GM12878 (cell line): ENCODE data around the gene MTIF2. TPM values are rescaled to one million over a fixed set of nuclear protein-coding genes. Genes with fewer than 3 reads are reported as not detected.
A peak's percentile ranks its signal among the peaks of the same experiment; 100 is the strongest.

Experiments
- ATAC-seq: fragments of 200-7000 bp; cut with Tn5 transposase; 3 replicates; pipeline ENCODE4 v1.9.1; 2020; ENCODE audit warnings: mild to moderate bottlenecking, moderate library complexity
- BruUV-seq: library from RNA; stranded (reverse); fragments of 400-500 nt; replicated peaks from 2 replicates; lab custom pipeline; 2021; lab: Mats Ljungman, UMichigan
- CTCF ChIA-PET: fragments of 300-600 bp; sonication (Branson Sonifier 250); formaldehyde crosslinking; extraction: SDS; loops from one replicate; lab custom pipeline; 2021; ENCODE audit warnings: inconsistent platforms; lab: Yijun Ruan, JAX
- POLR2A ChIA-PET: fragments of 350-600 bp; formaldehyde crosslinking; extraction: SDS; loops from one replicate; lab custom pipeline; 2021; ENCODE audit warnings: inconsistent platforms; lab: Charles Lee
- RAD21 ChIA-PET: fragments of 300-600 bp; sonication (Branson Sonifier 250); formaldehyde crosslinking; loops from one replicate; lab custom pipeline; 2023; ENCODE audit warnings: antibody characterized with exemption; ENCODE audit not compliant: unreplicated experiment; lab: Charles Lee
- SMC1A ChIA-PET: fragments of 300-600 bp; sonication (Branson Sonifier 250); formaldehyde crosslinking; loops from one replicate; lab custom pipeline; 2023; ENCODE audit not compliant: unreplicated experiment, uncharacterized antibody; lab: Charles Lee
- DNase-seq: peaks from one replicate; pipeline ENCODE4 v3.0.0-alpha.2; 2011; ENCODE audit warnings: low read depth, low spot score
- FAIRE-seq: peaks from 3 replicates; lab custom pipeline; 2011; peaks lifted over from hg19 to GRCh38; lab: Jason Lieb, UNC
- H2AFZ ChIP-seq: 2 replicates; pipeline ENCODE4 v1.6.0; 2011; ENCODE audit warnings: low read depth, low read length, control low read depth; ENCODE audit not compliant: control insufficient read depth
- H3K27ac ChIP-seq: 2 replicates; pipeline ENCODE4 v1.5.1; 2011; ENCODE audit warnings: control low read depth; ENCODE audit not compliant: control insufficient read depth, insufficient read depth
- H3K27me3 ChIP-seq, 2 experiments: replicated peaks in 1 of 2; 2 replicates each; pipeline versions ENCODE4 v1.6.0 to v1.6.1; 2011; ENCODE audit warnings: low read length in 1 of 2; ENCODE audit not compliant: control insufficient read depth in 2 of 2, insufficient read depth in 2 of 2
- H3K36me3 ChIP-seq, 2 experiments: 2 replicates each; pipeline ENCODE4 v1.5.1; 2011; ENCODE audit warnings: low read length in 1 of 2; ENCODE audit not compliant: control insufficient read depth in 2 of 2, insufficient read depth in 2 of 2
- H3K4me1 ChIP-seq: 2 replicates; pipeline ENCODE4 v1.6.1; 2011; ENCODE audit warnings: mild to moderate bottlenecking, low read length, moderate library complexity, mixed read lengths; ENCODE audit not compliant: control insufficient read depth, insufficient read depth
- H3K4me2 ChIP-seq: 2 replicates; pipeline ENCODE4 v1.6.0; 2011; ENCODE audit warnings: control low read depth; ENCODE audit not compliant: control insufficient read depth, insufficient read depth
- H3K4me3 ChIP-seq: fragments of 200-600 bp; sonication (generic); 2 replicates; pipeline ENCODE4 v1.5.1; 2016
- H3K79me2 ChIP-seq: 2 replicates; pipeline ENCODE4 v1.6.0; 2011; ENCODE audit warnings: low read length; ENCODE audit not compliant: control insufficient read depth, insufficient read depth
- H3K9ac ChIP-seq: 2 replicates; pipeline ENCODE4 v1.8.0; 2011; ENCODE audit warnings: low read length, control low read depth, mixed read lengths; ENCODE audit not compliant: control insufficient read depth, insufficient read depth
- H3K9me3 ChIP-seq: replicated peaks from 3 replicates; pipeline ENCODE4 v1.5.1; 2011; ENCODE audit warnings: mild to moderate bottlenecking, low read length; ENCODE audit not compliant: control insufficient read depth, insufficient read depth
- H4K20me1 ChIP-seq: 2 replicates; pipeline ENCODE4 v1.6.0; 2011; ENCODE audit not compliant: control insufficient read depth, insufficient read depth
- BMI1 ChIP-seq: fragments of 450-650 bp; IDR thresholded peaks from 2 replicates; pipeline ENCODE4 v1.6.1; 2016; ENCODE audit warnings: mild to moderate bottlenecking, moderate library complexity, borderline replicate concordance
- LARP7 ChIP-seq: fragments of 450-650 bp; IDR thresholded peaks from 2 replicates; pipeline ENCODE4 v1.6.1; 2017; ENCODE audit warnings: mild to moderate bottlenecking
- NBN ChIP-seq: fragments of 450-650 bp; IDR thresholded peaks from 2 replicates; pipeline ENCODE4 v1.6.1; 2016
- POLR2AphosphoS5 ChIP-seq: IDR thresholded peaks from 2 replicates; pipeline ENCODE4 v1.6.1; 2011; ENCODE audit warnings: mild to moderate bottlenecking, low read length, inconsistent platforms
- TCF12 ChIP-seq: IDR thresholded peaks from 2 replicates; pipeline ENCODE4 v1.6.1; 2011; ENCODE audit warnings: low read depth, mild to moderate bottlenecking, low read length
- ZSCAN29 ChIP-seq: fragments of 450-650 bp; IDR thresholded peaks from 2 replicates; pipeline ENCODE4 v1.6.1; 2017; ENCODE audit warnings: mild to moderate bottlenecking, moderate library complexity
- WGBS: methylation state at CpG from one replicate; pipeline ENCODE4 v1.1.6; 2016; ENCODE audit warnings: low lambda C conversion rate; ENCODE audit not compliant: insufficient replicate concordance, insufficient coverage; ENCODE audit errors: missing lambda C conversion rate; 5-methylcytosine and 5-hydroxymethylcytosine counted together
- in situ Hi-C: fragments of 300-500 bp; cut with MboI; formaldehyde crosslinking; loops from 9 replicates; pipeline ENCODE4 v1.14.3; 2018; ENCODE audit warnings: mixed read lengths
- intact Hi-C: fragments of 100-400 bp; cut with micrococcal nuclease; formaldehyde crosslinking; loops from one replicate; pipeline ENCODE4 v1.14.2; 2022; ENCODE audit not compliant: unreplicated experiment
- polyA plus RNA-seq, 11 experiments: library from polyadenylated mRNA; depleted of rRNA in 4 of 11; unstranded in 6 of 11; stranded (reverse) in 5 of 11; fragments of >200 nt; fragmentation: Nextera tagmentation in 4 of 11; fragmentation: Illumina TruSeq in 1 of 11; extraction: Ambion mirVana in 4 of 11; extraction: Trizol in 1 of 11; gene quantifications; 1 replicate in 1 of 11; 2 replicates in 10 of 11; pipeline versions ENCODE4 v1.2.1 to v1.2.3, GENCODE V29; 2011 to 2016; ENCODE audit warnings: inconsistent platforms in 2 of 11, missing spikeins in 2 of 11, low read depth in 1 of 11
- total RNA-seq, 4 experiments: library from RNA; depleted of rRNA in 3 of 4; stranded (reverse); fragments of >200 nt in 3 of 4; fragmentation: Illumina TruSeq in 1 of 4; extraction: Trizol in 1 of 4; gene quantifications; 2 replicates each; pipeline versions ENCODE4 v1.2.1 to v1.2.3, GENCODE V29; 2013 to 2021
- TF ChIP-seq, protein P1 (sequence below): fragments of 450-650 bp; IDR thresholded peaks from 2 replicates; pipeline ENCODE4 v1.6.1; 2016; ENCODE audit warnings: mild to moderate bottlenecking, moderate library complexity, borderline replicate concordance
- TF ChIP-seq, protein P2 (sequence below), 3 experiments: IDR thresholded peaks in 2 of 3; conservative IDR thresholded peaks in 1 of 3; 2 replicates each; pipeline ENCODE4 v1.5.1; 2011; ENCODE audit warnings: low read depth in 3 of 3, low read length in 3 of 3, mild to moderate bottlenecking in 3 of 3, control low read depth in 2 of 3, moderate library complexity in 2 of 3, inconsistent platforms in 1 of 3, mixed read lengths in 1 of 3; ENCODE audit not compliant: control insufficient read depth in 2 of 3, insufficient read depth in 1 of 3; ENCODE audit errors: extremely low read depth in 1 of 3

Gene MTIF2
- total and polyA plus RNA-seq, 10 of the 15 experiments (the other 5 are each of a cell fraction or from before 2014, with no cell fraction given), result 26.4 to 63.7 (median 40.0) TPM

- FAIRE-seq (no peak), DNase-seq (no peak), ATAC-seq (no peak)
- H3K79me2 ChIP-seq, result peaks cover 46% of the 10 kb centered on the region
- SMC1A ChIA-PET, result no interaction called here
- intact Hi-C loops (loop anchor here (2.0 to 5.0 kb wide), 4 partner anchors 34 to 384 kb away; partner anchors contain the start of genes MTIF2, PPP4R3B and RTN4), in situ Hi-C loops (no loop called here)
- H3K27ac ChIP-seq, result peak overlapping the region; percentile 98
- peak overlapping the region; percentile 93 for H3K4me3 ChIP-seq
- no TSS peak for BruUV-seq
- 3% methylated on average over 7 of the region's 7 CpGs for WGBS
- H3K27me3 ChIP-seq, result no peaks in the 10 kb centered on the region
- peak overlapping the region; percentile 98 for H3K9ac ChIP-seq
- H4K20me1 ChIP-seq, result no peaks in the 10 kb centered on the region
- POLR2A ChIA-PET, result no interaction called here
- H3K36me3 ChIP-seq, result peaks cover 1 to 19% of the 10 kb centered on the region in 2 experiments; a peak in 3 of 4 replicates
- H3K4me2 ChIP-seq, result peak overlapping the region; percentile 87
- no peak overlapping the region for H2AFZ ChIP-seq
- CTCF ChIA-PET, result no interaction called here
- H3K9me3 ChIP-seq, result no peaks in the 10 kb centered on the region
- TF ChIP-seq BMI1 (0 out of 2 replicates have a peak, but pooled peaks have one; percentile 12), LARP7 (no peak)
- RAD21 ChIA-PET, result no interaction called here
- H3K4me1 ChIP-seq, result peaks cover 3% of the 10 kb centered on the region; the same call in 1 of the 2 replicates
Measured at GRCh38 chr2:55233658-55233940, 35.4 kb downstream of the MTIF2 start.

- ChIA-PET POLR2A (interaction anchor here (0.9 to 1.3 kb wide), 3 partner anchors 14 to 254 kb away, joined by 3 to 8 read pairs (median 4); no protein-coding TSS in a partner anchor), CTCF (interaction anchor here (1.0 kb wide), 1 partner anchor 199 kb away, joined by 3 read pairs; no protein-coding TSS in a partner anchor), RAD21 (interaction anchor here (1.0 kb wide), 1 partner anchor 10 kb away, joined by 3 read pairs; no protein-coding TSS in a partner anchor), SMC1A (interaction anchor here (1.0 kb wide), 1 partner anchor 11 kb away, joined by 3 read pairs; no protein-coding TSS in a partner anchor)
- peak overlapping the region; percentile 98 for H3K27ac ChIP-seq
- ATAC-seq, result peak; percentile 61
- H4K20me1 ChIP-seq, result no peaks in the 10 kb centered on the region
- peak overlapping the region; percentile 98 for H3K9ac ChIP-seq
- in situ Hi-C loops, result no loop called here
- H2AFZ ChIP-seq, result peak overlapping the region; percentile 98
- peak; percentile 38 for FAIRE-seq
- TSS peak; percentile 77 for BruUV-seq
- peaks cover 3% of the 10 kb centered on the region; the same call in 1 of the 2 replicates for H3K4me1 ChIP-seq
- peaks cover 1 to 19% of the 10 kb centered on the region in 2 experiments; a peak in 3 of 4 replicates for H3K36me3 ChIP-seq
- H3K4me3 ChIP-seq, result peak overlapping the region; percentile 93
- intact Hi-C loops, result loop anchor here (2.0 to 5.0 kb wide), 4 partner anchors 34 to 384 kb away; partner anchors contain the start of genes MTIF2, PPP4R3B and RTN4
- peaks cover 50% of the 10 kb centered on the region for H3K79me2 ChIP-seq
- H3K27me3 ChIP-seq, result no peaks in the 10 kb centered on the region
- peak overlapping the region; percentile 87 for H3K4me2 ChIP-seq
- WGBS, result 2% methylated on average over 33 of the region's 33 CpGs
- H3K9me3 ChIP-seq, result no peaks in the 10 kb centered on the region
- no peak for DNase-seq
- TF ChIP-seq, protein P1, sequence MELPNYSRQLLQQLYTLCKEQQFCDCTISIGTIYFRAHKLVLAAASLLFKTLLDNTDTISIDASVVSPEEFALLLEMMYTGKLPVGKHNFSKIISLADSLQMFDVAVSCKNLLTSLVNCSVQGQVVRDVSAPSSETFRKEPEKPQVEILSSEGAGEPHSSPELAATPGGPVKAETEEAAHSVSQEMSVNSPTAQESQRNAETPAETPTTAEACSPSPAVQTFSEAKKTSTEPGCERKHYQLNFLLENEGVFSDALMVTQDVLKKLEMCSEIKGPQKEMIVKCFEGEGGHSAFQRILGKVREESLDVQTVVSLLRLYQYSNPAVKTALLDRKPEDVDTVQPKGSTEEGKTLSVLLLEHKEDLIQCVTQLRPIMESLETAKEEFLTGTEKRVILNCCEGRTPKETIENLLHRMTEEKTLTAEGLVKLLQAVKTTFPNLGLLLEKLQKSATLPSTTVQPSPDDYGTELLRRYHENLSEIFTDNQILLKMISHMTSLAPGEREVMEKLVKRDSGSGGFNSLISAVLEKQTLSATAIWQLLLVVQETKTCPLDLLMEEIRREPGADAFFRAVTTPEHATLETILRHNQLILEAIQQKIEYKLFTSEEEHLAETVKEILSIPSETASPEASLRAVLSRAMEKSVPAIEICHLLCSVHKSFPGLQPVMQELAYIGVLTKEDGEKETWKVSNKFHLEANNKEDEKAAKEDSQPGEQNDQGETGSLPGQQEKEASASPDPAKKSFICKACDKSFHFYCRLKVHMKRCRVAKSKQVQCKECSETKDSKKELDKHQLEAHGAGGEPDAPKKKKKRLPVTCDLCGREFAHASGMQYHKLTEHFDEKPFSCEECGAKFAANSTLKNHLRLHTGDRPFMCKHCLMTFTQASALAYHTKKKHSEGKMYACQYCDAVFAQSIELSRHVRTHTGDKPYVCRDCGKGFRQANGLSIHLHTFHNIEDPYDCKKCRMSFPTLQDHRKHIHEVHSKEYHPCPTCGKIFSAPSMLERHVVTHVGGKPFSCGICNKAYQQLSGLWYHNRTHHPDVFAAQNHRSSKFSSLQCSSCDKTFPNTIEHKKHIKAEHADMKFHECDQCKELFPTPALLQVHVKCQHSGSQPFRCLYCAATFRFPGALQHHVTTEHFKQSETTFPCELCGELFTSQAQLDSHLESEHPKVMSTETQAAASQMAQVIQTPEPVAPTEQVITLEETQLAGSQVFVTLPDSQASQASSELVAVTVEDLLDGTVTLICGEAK, result no peak
- TF ChIP-seq, protein P2, sequence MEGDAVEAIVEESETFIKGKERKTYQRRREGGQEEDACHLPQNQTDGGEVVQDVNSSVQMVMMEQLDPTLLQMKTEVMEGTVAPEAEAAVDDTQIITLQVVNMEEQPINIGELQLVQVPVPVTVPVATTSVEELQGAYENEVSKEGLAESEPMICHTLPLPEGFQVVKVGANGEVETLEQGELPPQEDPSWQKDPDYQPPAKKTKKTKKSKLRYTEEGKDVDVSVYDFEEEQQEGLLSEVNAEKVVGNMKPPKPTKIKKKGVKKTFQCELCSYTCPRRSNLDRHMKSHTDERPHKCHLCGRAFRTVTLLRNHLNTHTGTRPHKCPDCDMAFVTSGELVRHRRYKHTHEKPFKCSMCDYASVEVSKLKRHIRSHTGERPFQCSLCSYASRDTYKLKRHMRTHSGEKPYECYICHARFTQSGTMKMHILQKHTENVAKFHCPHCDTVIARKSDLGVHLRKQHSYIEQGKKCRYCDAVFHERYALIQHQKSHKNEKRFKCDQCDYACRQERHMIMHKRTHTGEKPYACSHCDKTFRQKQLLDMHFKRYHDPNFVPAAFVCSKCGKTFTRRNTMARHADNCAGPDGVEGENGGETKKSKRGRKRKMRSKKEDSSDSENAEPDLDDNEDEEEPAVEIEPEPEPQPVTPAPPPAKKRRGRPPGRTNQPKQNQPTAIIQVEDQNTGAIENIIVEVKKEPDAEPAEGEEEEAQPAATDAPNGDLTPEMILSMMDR (IDR thresholded peaks at IDR 0.05 in 2 of 3, conservative IDR thresholded peaks at IDR 0.05 in 1 of 3; ENCODE audit: control insufficient read depth in 2 of 3, extremely low read depth in 1 of 3, insufficient read depth in 1 of 3, low read depth in 3 of 3, low read length in 3 of 3), result no peak
- TF ChIP-seq POLR2AphosphoS5 (peak; percentile 83), TCF12 (0 out of 2 replicates have a peak, but pooled peaks have one; percentile 13), ZSCAN29 (no peak), NBN (0 out of 2 replicates have a peak, but pooled peaks have one; percentile 19)
Measured at GRCh38 chr2:55232863-55233657, 36.0 kb downstream of the MTIF2 start.
